Fibroblast of skin of abdomen (primary cell): Measurements from ENCODE around the gene LAMA4.
"Not testable (repeated sequence)": the region's sequence is repeated elsewhere in the genome, so short reads cannot be mapped to it uniquely, and the experiment has no call there.

Experiments
- DNase-seq: peaks from one replicate; pipeline ENCODE4 v3.0.0-alpha.2; 2013

The LAMA4 gene

GRCh38 chr6:112215488-112216284 lies 38.7 kb downstream of the LAMA4 start:
- DNase-seq = peak; percentile 79

GRCh38 chr6:112214739-112215269 lies 39.6 kb downstream of the LAMA4 start:
- no peak for DNase-seq

- DNase-seq = no peak
Observed at GRCh38 chr6:112210852-112211251, 43.5 kb downstream of the LAMA4 start.

- no peak for DNase-seq
Observed at GRCh38 chr6:112209131-112209530, 45.2 kb downstream of the LAMA4 start.

- no peak for DNase-seq
Observed at GRCh38 chr6:112207776-112208175, 46.6 kb downstream of the LAMA4 start.

GRCh38 chr6:112207131-112207530 lies 47.2 kb downstream of the LAMA4 start:
- no peak for DNase-seq

GRCh38 chr6:112206110-112206458 lies 48.3 kb downstream of the LAMA4 start:
- DNase-seq = peak; percentile 24

- DNase-seq = peak; percentile 49
Observed at GRCh38 chr6:112205427-112206109, 48.8 kb downstream of the LAMA4 start.

GRCh38 chr6:112204350-112204706 lies 50.0 kb downstream of the LAMA4 start:
- no peak for DNase-seq

GRCh38 chr6:112203577-112204349 lies 50.6 kb downstream of the LAMA4 start:
- DNase-seq = peak; percentile 68

- no peak for DNase-seq
Observed at GRCh38 chr6:112202639-112203341, 51.6 kb downstream of the LAMA4 start.

GRCh38 chr6:112200185-112200914 lies 54.0 kb downstream of the LAMA4 start:
- not testable (repeated sequence) for DNase-seq

- no peak for DNase-seq
Observed at GRCh38 chr6:112199001-112199403, 55.4 kb downstream of the LAMA4 start.

GRCh38 chr6:112198582-112198981 lies 55.8 kb downstream of the LAMA4 start:
- DNase-seq = no peak

- DNase-seq = no peak
Observed at GRCh38 chr6:112197636-112198035, 56.7 kb downstream of the LAMA4 start.

- DNase-seq = no peak
Observed at GRCh38 chr6:112196306-112196705, 58.1 kb downstream of the LAMA4 start.

- DNase-seq = no peak
Observed at GRCh38 chr6:112195166-112195565, 59.2 kb downstream of the LAMA4 start.

- no peak for DNase-seq
Observed at GRCh38 chr6:112194511-112194910, 59.9 kb downstream of the LAMA4 start.

GRCh38 chr6:112193535-112194051 lies 60.8 kb downstream of the LAMA4 start:
- no peak for DNase-seq

GRCh38 chr6:112193117-112193516 lies 61.2 kb downstream of the LAMA4 start:
- no peak for DNase-seq

- no peak for DNase-seq
Observed at GRCh38 chr6:112191509-112192020, 62.8 kb downstream of the LAMA4 start.
